ENCODE results near the gene PCCA.
"Not testable (repeated sequence)": the region's sequence is repeated elsewhere in the genome, so short reads cannot be mapped to it uniquely, and the experiment has no call there.

PCCA gene

DNA sequence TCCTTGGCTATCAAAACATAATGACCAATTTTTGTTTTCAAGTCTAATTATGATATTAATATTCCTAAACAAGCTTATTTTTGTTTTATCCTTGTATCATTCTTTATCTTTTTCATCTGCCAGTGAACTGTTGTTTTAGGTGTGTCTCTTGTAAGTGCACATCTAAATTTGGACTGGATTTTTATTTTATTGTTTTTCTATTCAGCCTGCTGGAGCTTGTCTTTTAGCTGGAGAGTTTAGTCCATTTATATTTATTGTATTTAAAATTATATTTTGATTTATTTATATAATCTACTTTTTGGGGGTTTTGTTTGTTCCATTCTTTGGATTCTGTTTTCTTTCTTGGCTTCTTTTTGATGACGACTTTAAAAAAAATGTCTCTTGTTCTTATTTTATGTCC, 159.0 kb downstream of the PCCA start:
- DNase-seq = no peak

- no peak for DNase-seq
Observed at GRCh38 chr13:100254002-100254401, 165.1 kb downstream of the PCCA start.

DNA sequence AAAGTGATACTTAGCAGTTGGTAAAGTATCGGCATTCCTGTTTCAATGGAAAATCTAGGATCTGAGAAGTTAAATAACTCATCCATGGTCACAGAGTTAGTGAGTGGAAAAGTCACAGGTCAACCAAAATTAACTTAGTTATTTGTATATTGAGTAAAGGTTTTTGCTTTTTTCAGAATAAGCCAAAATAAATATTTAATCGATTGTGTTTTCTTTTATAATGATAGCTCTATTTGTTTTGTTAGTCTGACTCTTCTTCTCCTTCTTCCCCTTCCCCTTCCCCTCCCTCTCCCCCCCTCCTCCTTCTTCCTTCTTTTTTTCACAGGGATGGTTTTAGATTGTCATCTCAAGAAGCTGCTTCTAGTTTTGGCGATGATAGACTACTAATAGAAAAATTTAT, 173.5 kb downstream of the PCCA start:
- no peak for DNase-seq

GRCh38 chr13:100266026-100266425, 177.1 kb downstream of the PCCA start:
- no peak for DNase-seq

- DNase-seq = no peak
Observed at GRCh38 chr13:100269837-100270236, 180.9 kb downstream of the PCCA start.

- no peak for DNase-seq
Observed at GRCh38 chr13:100273138-100273537, 184.2 kb downstream of the PCCA start.

GRCh38 chr13:100273552-100273951, 184.7 kb downstream of the PCCA start:
- no peak for DNase-seq

- DNase-seq = no peak
Observed at GRCh38 chr13:100274942-100275506, 186.1 kb downstream of the PCCA start.

- no peak for DNase-seq
Observed at GRCh38 chr13:100275746-100276145, 186.9 kb downstream of the PCCA start.

DNA sequence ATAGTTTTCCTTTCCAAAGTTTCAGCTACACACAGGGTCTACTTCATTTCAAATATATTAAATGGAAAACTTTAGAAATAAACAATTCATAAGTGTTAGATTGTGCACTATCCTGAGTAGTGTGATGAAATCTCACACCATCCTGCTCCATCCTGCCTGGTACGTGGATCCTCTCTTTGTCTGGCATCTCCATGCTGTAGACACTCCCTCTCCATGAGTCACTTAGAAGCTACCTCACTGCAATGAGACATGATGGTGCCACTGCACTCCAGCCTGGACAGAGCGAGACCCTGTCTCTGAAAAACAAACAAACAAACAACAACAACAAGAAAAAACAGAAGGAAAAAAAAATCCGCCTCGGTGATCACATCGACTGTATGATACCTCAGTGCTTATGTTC, 191.8 kb downstream of the PCCA start:
- DNase-seq = no peak

DNA sequence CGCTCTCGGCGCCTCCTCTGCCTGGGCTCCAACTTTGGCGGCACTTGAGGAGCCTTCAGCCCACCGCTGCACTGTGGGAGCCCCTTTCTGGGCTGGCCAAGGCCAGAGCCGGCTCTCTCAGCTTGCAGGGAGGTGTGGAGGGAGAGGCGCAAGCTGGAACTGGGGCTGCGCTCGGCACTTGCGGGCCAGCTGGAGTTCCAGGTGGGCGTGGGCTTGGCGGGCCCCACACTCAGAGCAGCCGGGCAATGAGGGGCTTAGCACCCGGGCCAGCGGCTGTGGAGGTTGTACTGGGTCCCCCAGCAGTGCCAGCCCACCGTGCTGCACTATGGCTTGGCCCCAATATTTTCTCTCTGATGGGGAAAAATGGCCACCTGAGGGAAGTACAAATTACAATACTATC, 193.4 kb downstream of the PCCA start:
- not testable (repeated sequence) for DNase-seq

DNA sequence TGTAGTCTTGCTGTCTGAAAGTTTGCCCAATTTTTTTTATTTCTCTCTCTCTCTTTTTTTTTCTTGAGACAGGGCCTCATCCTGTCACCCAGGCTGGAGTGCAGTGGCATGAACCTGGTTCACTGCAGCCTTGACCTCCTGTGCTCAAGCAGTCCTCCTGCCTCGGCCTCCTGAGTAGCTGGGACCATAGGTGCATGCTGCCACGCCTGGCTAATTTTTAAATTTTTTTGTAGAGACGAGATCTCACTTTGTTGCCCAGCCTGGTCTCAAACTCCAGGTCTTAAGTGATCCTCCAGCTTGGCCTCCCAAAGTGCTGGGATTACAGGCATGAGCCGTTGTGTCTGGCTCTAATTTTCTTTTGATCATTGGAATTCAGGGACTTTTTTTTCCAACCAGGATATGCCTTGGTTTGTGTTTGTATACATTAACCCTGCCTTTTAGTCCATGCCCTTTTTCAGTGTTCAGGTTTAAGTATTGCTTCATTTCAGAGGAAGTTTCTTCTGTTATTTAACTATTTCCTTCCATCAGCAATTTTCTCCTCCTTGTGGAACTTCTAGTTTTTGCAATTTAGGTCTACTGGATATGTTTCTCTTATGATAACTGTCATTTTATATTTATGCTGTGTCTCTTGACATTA, 201.4 kb downstream of the PCCA start:
- no peak for DNase-seq

DNA sequence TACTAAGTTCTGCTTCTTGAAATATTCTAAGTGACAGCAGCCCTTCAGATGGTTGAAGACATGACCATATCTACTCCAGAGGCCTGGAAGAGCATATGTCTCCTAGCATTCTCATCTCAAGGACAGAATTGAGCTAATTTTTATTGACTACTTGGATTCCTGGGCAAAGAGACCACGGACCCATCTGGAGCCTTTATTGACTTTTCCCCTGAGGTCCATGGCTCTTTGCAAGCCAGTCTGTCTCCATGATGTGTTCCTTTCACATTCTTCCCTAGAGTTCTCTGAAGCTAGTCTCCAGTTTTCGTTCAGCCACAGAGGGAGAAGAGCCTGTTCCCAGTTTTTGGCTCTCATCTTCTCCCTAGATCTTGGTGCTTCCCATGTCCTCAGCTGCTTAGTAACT, 202.7 kb downstream of the PCCA start:
- DNase-seq = no peak

DNA sequence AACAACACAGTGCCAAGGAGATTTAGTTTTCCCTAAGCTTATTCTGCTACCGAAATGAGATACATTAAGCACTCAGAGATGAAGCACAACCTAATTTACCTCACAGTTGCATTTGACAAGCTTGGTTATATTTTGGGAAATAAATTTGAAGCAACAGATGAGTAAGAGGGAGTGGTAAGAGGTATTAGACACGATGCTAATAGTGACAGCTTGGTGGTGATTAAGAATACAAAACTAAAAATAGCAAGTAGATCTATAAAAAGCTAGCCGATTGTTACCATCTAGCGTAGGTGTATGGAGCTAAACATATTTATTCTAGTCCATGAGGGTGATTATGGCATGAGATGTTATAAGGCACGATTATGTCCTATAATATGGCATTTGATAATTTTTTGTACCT, 208.5 kb downstream of the PCCA start:
- no peak for DNase-seq

DNA sequence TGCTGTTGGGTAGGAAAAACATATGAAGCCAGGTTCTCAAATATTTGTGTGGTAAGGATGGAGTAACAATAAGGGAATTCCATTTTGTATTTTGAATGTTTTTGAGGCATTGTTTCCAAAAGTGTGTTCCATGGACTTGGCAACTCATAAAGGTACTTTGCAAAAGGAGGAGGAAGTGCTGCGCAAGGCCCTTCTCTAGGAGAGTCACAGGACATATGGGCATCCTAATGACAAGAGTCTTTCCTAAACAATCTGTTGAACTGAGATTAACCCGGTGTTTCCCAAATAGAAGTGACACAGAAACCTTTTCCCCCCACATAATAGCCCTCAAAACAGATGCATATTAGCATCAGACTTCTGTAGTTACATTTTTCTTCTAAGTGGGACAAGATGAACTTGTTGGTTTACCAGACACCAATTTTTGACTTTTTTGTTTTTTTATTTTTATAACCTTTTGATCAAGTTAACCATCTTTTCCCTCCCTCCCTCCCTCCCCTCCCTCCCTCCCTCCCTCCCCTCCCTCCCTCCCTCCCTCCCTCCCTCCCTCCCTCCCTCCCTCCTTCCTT, 209.3 kb downstream of the PCCA start:
- DNase-seq = no peak

- no peak for DNase-seq
Observed at GRCh38 chr13:100298691-100299090, 209.8 kb downstream of the PCCA start.

GRCh38 chr13:100300243-100300642, 211.3 kb downstream of the PCCA start:
- no peak for DNase-seq

GRCh38 chr13:100300708-100301107, 211.8 kb downstream of the PCCA start:
- no peak for DNase-seq

GRCh38 chr13:100301418-100301817, 212.5 kb downstream of the PCCA start:
- DNase-seq = no peak

GRCh38 chr13:100302391-100302790, 213.5 kb downstream of the PCCA start:
- no peak for DNase-seq

GRCh38 chr13:100304229-100304628, 215.3 kb downstream of the PCCA start:
- no peak for DNase-seq

- no peak for DNase-seq
Observed at GRCh38 chr13:100305398-100305797, 216.5 kb downstream of the PCCA start.

GRCh38 chr13:100306030-100306429, 217.1 kb downstream of the PCCA start:
- no peak for DNase-seq

- no peak for DNase-seq
Observed at GRCh38 chr13:100306434-100306999, 217.6 kb downstream of the PCCA start.
